ENCODE results near the gene SND1. TPM values are rescaled to one million over a fixed set of nuclear protein-coding genes. Genes with fewer than 3 reads are reported as not detected.
A peak's percentile ranks its signal among the peaks of the same experiment; 100 is the strongest.

Gene SND1
- total and polyA plus RNA-seq, 2 donors (not counting 1 experiment from before 2014, with no cell fraction given) = 137 to 174 TPM

DNA sequence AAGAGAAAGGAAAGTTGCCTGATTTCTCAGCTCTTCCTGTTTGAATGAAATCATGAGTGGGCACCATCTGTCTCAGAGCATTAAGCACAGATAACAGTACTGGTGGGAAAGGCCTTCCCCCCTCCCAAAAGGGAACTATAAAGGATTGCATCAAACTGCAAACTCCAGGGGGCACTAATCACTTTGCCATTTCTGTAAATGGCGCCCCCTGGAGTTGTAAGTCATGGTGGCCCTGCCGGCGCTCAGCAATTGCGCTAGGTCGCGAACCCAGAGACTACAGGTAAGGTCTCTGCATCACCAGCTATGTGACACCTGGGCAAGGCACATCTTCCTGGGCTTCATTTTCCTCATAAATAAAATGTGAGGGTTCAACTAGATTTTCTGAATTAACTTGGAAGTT is 368.2 kb downstream of the SND1 start:
- no peaks in the 10 kb centered on the region for H3K79me2 ChIP-seq (ENCODE audit: control insufficient read depth, insufficient read depth, low read length)
- no peak for TF ChIP-seq EZH2 (IDR thresholded peaks at IDR 0.05; ENCODE audit: low read length, missing control alignments)
- TF ChIP-seq, protein P1, sequence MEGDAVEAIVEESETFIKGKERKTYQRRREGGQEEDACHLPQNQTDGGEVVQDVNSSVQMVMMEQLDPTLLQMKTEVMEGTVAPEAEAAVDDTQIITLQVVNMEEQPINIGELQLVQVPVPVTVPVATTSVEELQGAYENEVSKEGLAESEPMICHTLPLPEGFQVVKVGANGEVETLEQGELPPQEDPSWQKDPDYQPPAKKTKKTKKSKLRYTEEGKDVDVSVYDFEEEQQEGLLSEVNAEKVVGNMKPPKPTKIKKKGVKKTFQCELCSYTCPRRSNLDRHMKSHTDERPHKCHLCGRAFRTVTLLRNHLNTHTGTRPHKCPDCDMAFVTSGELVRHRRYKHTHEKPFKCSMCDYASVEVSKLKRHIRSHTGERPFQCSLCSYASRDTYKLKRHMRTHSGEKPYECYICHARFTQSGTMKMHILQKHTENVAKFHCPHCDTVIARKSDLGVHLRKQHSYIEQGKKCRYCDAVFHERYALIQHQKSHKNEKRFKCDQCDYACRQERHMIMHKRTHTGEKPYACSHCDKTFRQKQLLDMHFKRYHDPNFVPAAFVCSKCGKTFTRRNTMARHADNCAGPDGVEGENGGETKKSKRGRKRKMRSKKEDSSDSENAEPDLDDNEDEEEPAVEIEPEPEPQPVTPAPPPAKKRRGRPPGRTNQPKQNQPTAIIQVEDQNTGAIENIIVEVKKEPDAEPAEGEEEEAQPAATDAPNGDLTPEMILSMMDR (conservative IDR thresholded peaks at IDR 0.05 in 1 of 2, IDR thresholded peaks at IDR 0.05 in 1 of 2; ENCODE audit: low read depth in 1 of 2, low read length in 2 of 2) = peak in 1 of 2 donors; percentile 9
- H3K27me3 ChIP-seq (ENCODE audit: control insufficient read depth, insufficient read depth, low read length) = no peaks in the 10 kb centered on the region
- H3K36me3 ChIP-seq (ENCODE audit: control insufficient read depth, insufficient read depth, low read length) = no peaks in the 10 kb centered on the region
- H4K20me1 ChIP-seq (ENCODE audit: control insufficient read depth, extremely low read depth, insufficient read depth, low read length) = no peaks in the 10 kb centered on the region
- H3K9me3 ChIP-seq (ENCODE audit: control insufficient read depth, insufficient read depth, low read depth, low read length) = no peaks in the 10 kb centered on the region
- H3K4me1 ChIP-seq (ENCODE audit: control insufficient read depth, extremely low read depth, insufficient read depth, low read length) = peaks cover 6% of the 10 kb centered on the region
- no peak overlapping the region for H2AFZ ChIP-seq (ENCODE audit: low read length)
- no peak overlapping the region for H3K4me2 ChIP-seq (ENCODE audit: extremely low read depth, insufficient read depth, low read length)
- DNase-seq (ENCODE audit: low read depth in 2 of 2) = no peak
- H3K27ac ChIP-seq (ENCODE audit: insufficient read depth, low read length) = no peak overlapping the region
- H3K4me3 ChIP-seq (replicated peaks in 1 of 4; ENCODE audit: control extremely low read depth in 1 of 4, insufficient read depth in 1 of 4, low read depth in 3 of 4, low read length in 4 of 4) = no peak overlapping the region
- H3K9ac ChIP-seq (ENCODE audit: insufficient read depth, low read length) = no peak overlapping the region

DNA sequence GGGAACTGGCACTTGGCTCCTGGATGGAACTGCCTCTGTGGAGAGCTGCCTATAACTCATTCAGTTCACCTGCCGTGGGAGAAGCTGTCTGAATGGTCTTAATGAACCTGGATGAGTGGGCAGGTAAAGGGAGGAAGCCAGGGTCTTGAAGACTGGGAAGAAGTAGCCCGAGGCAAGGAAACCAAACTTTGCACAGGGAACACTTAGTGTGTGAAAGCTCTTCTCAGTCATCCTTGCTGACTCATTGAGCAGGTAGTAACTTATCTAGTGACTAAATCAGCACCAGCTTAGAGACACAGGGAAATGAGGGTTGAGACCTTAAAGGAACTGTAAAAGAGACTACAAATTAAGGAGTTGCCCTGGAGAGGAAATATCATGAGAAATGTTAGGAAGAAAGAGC is 369.4 kb downstream of the SND1 start:
- DNase-seq (ENCODE audit: low read depth in 2 of 2) = peak in 1 of 2 donors; percentile 41
- TF ChIP-seq EZH2 (IDR thresholded peaks at IDR 0.05; ENCODE audit: low read length, missing control alignments) = no peak
- TF ChIP-seq, protein P1 (conservative IDR thresholded peaks at IDR 0.05 in 1 of 2, IDR thresholded peaks at IDR 0.05 in 1 of 2; ENCODE audit: low read depth in 1 of 2, low read length in 2 of 2) = no peak
- Histone ChIP-seq H3K9ac (ENCODE audit: insufficient read depth, low read length) (no peak overlapping the region), H3K4me1 (ENCODE audit: control insufficient read depth, extremely low read depth, insufficient read depth, low read length) (peaks cover 6% of the 10 kb centered on the region), H2AFZ (ENCODE audit: low read length) (no peak overlapping the region), H3K79me2 (ENCODE audit: control insufficient read depth, insufficient read depth, low read length) (no peaks in the 10 kb centered on the region), H3K4me2 (ENCODE audit: extremely low read depth, insufficient read depth, low read length) (no peak overlapping the region), H4K20me1 (ENCODE audit: control insufficient read depth, extremely low read depth, insufficient read depth, low read length) (no peaks in the 10 kb centered on the region), H3K27ac (ENCODE audit: insufficient read depth, low read length) (no peak overlapping the region), H3K9me3 (ENCODE audit: control insufficient read depth, insufficient read depth, low read depth, low read length) (no peaks in the 10 kb centered on the region), H3K4me3 (replicated peaks in 1 of 4; ENCODE audit: control extremely low read depth in 1 of 4, insufficient read depth in 1 of 4, low read depth in 3 of 4, low read length in 4 of 4) (no peak overlapping the region), H3K27me3 (ENCODE audit: control insufficient read depth, insufficient read depth, low read length) (no peaks in the 10 kb centered on the region), H3K36me3 (ENCODE audit: control insufficient read depth, insufficient read depth, low read length) (no peaks in the 10 kb centered on the region)

DNA sequence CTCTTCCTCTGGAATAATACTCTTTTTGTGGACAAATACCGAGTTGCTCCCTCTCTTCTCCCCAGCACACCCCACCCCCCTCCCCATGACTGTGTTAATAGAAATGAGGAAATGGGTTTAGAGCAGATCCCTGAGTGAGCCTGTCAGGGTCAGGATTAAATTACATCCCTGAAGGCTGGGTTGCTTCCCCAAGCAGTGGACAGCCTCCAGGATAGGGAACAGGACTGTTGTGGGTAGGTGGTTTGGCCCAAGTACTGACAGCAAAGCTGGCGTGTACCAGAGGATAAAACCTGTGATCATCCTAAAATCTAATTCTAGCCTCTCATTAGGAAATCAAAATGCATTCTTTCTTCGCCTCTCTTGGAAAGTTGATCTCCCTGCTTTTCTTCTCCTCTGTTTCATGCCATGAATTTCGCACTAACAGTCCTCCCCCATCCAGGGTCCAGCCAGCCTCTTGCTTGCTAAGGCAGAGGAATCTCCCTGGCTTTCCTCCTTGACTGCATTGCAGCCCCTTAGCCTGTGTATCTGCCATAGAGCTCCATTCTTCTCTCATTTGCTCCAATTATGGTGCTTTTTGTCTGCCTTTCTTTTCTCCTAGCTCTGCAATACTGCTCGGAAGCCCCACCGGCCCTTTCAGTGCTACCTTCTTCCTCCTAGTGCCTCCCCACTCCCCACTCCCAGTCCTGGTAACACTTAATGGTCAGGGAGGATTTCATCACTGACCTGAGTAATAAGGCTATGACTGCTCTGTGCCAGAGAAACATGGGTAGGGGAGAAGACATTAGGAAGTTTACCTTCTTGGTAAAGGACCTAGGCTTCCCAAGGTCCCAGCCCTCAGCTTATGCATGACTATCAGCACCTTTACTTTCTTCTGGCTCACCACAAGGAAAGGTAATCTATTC is 370.9 kb downstream of the SND1 start:
- Histone ChIP-seq H3K9ac (ENCODE audit: insufficient read depth, low read length) (no peak overlapping the region), H4K20me1 (ENCODE audit: control insufficient read depth, extremely low read depth, insufficient read depth, low read length) (no peaks in the 10 kb centered on the region), H3K27ac (ENCODE audit: insufficient read depth, low read length) (no peak overlapping the region)

More for the DNA sequence above, 370.9 kb downstream of the SND1 start:
- Histone ChIP-seq H3K36me3 (ENCODE audit: control insufficient read depth, insufficient read depth, low read length) (no peaks in the 10 kb centered on the region), H3K9me3 (ENCODE audit: control insufficient read depth, insufficient read depth, low read depth, low read length) (no peaks in the 10 kb centered on the region), H3K4me2 (ENCODE audit: extremely low read depth, insufficient read depth, low read length) (no peak overlapping the region), H2AFZ (ENCODE audit: low read length) (no peak overlapping the region), H3K4me1 (ENCODE audit: control insufficient read depth, extremely low read depth, insufficient read depth, low read length) (peaks cover 6% of the 10 kb centered on the region), H3K79me2 (ENCODE audit: control insufficient read depth, insufficient read depth, low read length) (no peaks in the 10 kb centered on the region), H3K4me3 (replicated peaks in 1 of 4; ENCODE audit: control extremely low read depth in 1 of 4, insufficient read depth in 1 of 4, low read depth in 3 of 4, low read length in 4 of 4) (no peak overlapping the region), H3K27me3 (ENCODE audit: control insufficient read depth, insufficient read depth, low read length) (no peaks in the 10 kb centered on the region)
- peak; percentile 66 to 85 for DNase-seq (ENCODE audit: low read depth in 2 of 2)
- no peak for TF ChIP-seq EZH2 (IDR thresholded peaks at IDR 0.05; ENCODE audit: low read length, missing control alignments)
- TF ChIP-seq, protein P1 (conservative IDR thresholded peaks at IDR 0.05 in 1 of 2, IDR thresholded peaks at IDR 0.05 in 1 of 2; ENCODE audit: low read depth in 1 of 2, low read length in 2 of 2) = no peak
